ENCODE data around the gene HSD17B12.
"Not testable (repeated sequence)": the region's sequence is repeated elsewhere in the genome, so short reads cannot be mapped to it uniquely, and the experiment has no call there.

The HSD17B12 gene

GRCh38 chr11:43644621-43645299 is 35.8 kb upstream of the HSD17B12 start:
- H3K27ac ChIP-seq = peak overlapping the region; percentile 87

GRCh38 chr11:43646767-43647166 is 33.8 kb upstream of the HSD17B12 start:
- no peak for TF ChIP-seq ZFX (IDR thresholded peaks at IDR 0.05)
- TF ChIP-seq, protein P1, sequence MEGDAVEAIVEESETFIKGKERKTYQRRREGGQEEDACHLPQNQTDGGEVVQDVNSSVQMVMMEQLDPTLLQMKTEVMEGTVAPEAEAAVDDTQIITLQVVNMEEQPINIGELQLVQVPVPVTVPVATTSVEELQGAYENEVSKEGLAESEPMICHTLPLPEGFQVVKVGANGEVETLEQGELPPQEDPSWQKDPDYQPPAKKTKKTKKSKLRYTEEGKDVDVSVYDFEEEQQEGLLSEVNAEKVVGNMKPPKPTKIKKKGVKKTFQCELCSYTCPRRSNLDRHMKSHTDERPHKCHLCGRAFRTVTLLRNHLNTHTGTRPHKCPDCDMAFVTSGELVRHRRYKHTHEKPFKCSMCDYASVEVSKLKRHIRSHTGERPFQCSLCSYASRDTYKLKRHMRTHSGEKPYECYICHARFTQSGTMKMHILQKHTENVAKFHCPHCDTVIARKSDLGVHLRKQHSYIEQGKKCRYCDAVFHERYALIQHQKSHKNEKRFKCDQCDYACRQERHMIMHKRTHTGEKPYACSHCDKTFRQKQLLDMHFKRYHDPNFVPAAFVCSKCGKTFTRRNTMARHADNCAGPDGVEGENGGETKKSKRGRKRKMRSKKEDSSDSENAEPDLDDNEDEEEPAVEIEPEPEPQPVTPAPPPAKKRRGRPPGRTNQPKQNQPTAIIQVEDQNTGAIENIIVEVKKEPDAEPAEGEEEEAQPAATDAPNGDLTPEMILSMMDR (conservative IDR thresholded peaks at IDR 0.05) = no peak
- no peak overlapping the region for H3K27ac ChIP-seq

More at GRCh38 chr11:43644621-43645299, 35.8 kb upstream of the HSD17B12 start:
- TF ChIP-seq, protein P1 (conservative IDR thresholded peaks at IDR 0.05) = no peak
- no peak for TF ChIP-seq ZFX (IDR thresholded peaks at IDR 0.05)

- TF ChIP-seq ZFX (IDR thresholded peaks at IDR 0.05) = no peak
- TF ChIP-seq, protein P1 (conservative IDR thresholded peaks at IDR 0.05) = no peak
- H3K27ac ChIP-seq = no peak overlapping the region
Measured at GRCh38 chr11:43648888-43649287, 31.6 kb upstream of the HSD17B12 start.

DNA sequence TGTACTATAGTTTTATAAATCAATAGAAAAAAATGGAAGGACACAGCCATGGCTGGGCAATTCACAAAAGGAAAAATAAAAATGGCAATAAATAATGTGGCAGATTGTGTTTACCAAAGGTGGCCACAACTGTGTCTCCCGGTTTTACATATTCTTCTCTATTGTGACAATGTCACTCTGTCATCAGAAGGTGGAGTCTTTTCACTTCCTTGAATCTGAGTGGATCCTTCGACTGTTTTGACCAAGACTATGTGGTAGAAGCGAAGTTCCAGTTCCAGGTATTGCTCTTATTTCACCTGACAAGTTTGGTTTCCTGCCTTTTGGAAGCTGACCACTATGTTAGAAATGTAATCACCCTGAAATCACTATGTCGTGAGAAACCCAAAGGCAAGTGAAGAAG is 31.0 kb upstream of the HSD17B12 start:
- TF ChIP-seq ZFX (IDR thresholded peaks at IDR 0.05) = no peak
- TF ChIP-seq, protein P1 (conservative IDR thresholded peaks at IDR 0.05) = peak; percentile 34

DNA sequence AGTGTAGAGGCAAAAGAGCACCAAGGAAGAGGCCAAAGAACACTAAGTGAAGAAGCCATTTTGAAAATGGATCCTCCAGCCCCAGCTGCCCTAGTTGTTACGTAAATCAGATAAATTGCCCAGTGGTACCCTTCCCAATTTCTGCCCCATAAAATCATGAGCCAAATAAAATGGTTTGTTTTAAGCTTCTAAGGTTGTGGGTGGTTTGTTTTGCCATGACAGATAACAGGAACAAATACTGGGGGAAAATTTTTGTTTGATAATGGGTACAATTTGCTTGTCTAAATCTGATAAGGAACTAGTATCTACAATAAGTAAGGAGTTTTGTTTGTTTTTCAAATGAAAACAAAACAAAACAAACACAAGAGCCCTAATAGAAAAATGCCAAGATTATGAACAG is 30.6 kb upstream of the HSD17B12 start:
- H3K27ac ChIP-seq = peak overlapping the region; percentile 56; the same call in 1 of the 2 replicates
- TF ChIP-seq ZFX (IDR thresholded peaks at IDR 0.05) = no peak
- TF ChIP-seq, protein P1 (conservative IDR thresholded peaks at IDR 0.05) = peak; percentile 18

More for the DNA sequence above, 31.0 kb upstream of the HSD17B12 start:
- H3K27ac ChIP-seq = peak overlapping the region; percentile 56; the same call in 1 of the 2 replicates

DNA sequence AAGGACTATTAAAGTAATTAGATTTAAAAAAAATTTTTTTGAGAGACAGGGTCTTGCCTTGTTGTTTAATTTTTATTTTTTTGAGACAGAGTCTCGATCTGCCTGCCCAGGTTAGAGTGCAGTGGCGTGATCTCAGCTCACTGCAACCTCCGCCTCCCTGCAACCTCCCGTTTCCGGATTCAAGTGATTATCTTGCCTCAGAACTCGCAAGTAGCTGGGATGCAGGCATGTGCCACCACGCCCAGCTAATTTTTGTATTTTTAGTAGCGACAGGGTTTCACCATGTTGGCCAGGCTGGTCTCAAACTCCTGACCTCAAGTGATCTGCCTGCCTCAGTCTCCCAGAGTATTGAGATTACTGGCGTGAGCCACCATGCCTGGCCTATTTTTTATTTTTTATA is 17.5 kb upstream of the HSD17B12 start:
- H3K27ac ChIP-seq = not testable (repeated sequence)

DNA sequence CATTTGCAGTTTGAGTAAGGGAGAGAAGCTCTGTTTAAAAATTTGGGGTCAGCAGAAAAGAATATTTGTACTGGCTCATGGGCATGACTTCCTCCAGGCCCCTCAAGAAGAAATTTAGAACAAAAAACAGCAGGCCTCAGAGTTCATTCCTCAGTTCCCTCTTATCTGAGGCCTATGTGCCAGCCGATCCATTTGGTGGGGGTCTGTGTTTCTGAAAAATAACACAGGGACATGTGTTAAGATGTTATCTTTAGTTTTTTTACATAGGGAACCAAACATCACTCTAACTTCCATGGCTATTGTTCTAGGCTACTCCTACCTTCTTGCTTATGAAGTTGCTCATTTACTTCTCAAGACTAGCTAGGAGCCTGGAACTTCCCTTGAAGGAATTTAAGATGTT is 16.2 kb upstream of the HSD17B12 start:
- TF ChIP-seq, protein P1 (conservative IDR thresholded peaks at IDR 0.05) = no peak
- no peak for TF ChIP-seq ZFX (IDR thresholded peaks at IDR 0.05)

GRCh38 chr11:43671284-43671683 is 9.3 kb upstream of the HSD17B12 start:
- not testable (repeated sequence) for H3K27ac ChIP-seq

More for the DNA sequence above, 16.2 kb upstream of the HSD17B12 start:
- H3K27ac ChIP-seq = no peak overlapping the region

Measured in C4-2B (cell line).